HL-60 (cell line): ENCODE data around the gene MRAS.

Source experiments
- POLR2AphosphoS5 ChIP-seq: IDR thresholded peaks from 2 replicates; pipeline ENCODE4 v1.6.1; 2012; ENCODE audit warnings: low read depth
- TF ChIP-seq, protein P1 (sequence below): IDR thresholded peaks from one replicate; pipeline ENCODE4 v1.5.1; 2011; ENCODE audit warnings: low read length, control low read depth, inconsistent platforms; ENCODE audit not compliant: insufficient read depth

GRCh38 chr3:138443521-138444503 lies 95.4 kb downstream of the MRAS start:
- TF ChIP-seq, protein P1, sequence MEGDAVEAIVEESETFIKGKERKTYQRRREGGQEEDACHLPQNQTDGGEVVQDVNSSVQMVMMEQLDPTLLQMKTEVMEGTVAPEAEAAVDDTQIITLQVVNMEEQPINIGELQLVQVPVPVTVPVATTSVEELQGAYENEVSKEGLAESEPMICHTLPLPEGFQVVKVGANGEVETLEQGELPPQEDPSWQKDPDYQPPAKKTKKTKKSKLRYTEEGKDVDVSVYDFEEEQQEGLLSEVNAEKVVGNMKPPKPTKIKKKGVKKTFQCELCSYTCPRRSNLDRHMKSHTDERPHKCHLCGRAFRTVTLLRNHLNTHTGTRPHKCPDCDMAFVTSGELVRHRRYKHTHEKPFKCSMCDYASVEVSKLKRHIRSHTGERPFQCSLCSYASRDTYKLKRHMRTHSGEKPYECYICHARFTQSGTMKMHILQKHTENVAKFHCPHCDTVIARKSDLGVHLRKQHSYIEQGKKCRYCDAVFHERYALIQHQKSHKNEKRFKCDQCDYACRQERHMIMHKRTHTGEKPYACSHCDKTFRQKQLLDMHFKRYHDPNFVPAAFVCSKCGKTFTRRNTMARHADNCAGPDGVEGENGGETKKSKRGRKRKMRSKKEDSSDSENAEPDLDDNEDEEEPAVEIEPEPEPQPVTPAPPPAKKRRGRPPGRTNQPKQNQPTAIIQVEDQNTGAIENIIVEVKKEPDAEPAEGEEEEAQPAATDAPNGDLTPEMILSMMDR, result no peak
- no peak for TF ChIP-seq POLR2AphosphoS5
